ENCODE data around the gene TBXAS1.
A peak's percentile ranks its signal among the peaks of the same experiment; 100 is the strongest.

The TBXAS1 gene

GRCh38 chr7:139829025-139829774 is at the start of gene TBXAS1:
TBXAS1 (plus strand) TSS chr7:139829264; CDS start chr7:139829391, 127 bp downstream.
- ATAC-seq (ENCODE audit: low read depth): no peak
- no peak within 1 kb of the TSS for H3K4me3 ChIP-seq (ENCODE audit: severe bottlenecking)
- H3K27me3 ChIP-seq (ENCODE audit: insufficient read depth, poor library complexity, severe bottlenecking): no peaks in the 10 kb centered on the region
- no peaks in the 10 kb centered on the region for H3K9me3 ChIP-seq (ENCODE audit: severe bottlenecking)
- no peak within 1 kb of the TSS for H3K27ac ChIP-seq (ENCODE audit: poor library complexity, severe bottlenecking)
- DNase-seq (ENCODE audit: low spot score): no peak
- TF ChIP-seq, protein P1, sequence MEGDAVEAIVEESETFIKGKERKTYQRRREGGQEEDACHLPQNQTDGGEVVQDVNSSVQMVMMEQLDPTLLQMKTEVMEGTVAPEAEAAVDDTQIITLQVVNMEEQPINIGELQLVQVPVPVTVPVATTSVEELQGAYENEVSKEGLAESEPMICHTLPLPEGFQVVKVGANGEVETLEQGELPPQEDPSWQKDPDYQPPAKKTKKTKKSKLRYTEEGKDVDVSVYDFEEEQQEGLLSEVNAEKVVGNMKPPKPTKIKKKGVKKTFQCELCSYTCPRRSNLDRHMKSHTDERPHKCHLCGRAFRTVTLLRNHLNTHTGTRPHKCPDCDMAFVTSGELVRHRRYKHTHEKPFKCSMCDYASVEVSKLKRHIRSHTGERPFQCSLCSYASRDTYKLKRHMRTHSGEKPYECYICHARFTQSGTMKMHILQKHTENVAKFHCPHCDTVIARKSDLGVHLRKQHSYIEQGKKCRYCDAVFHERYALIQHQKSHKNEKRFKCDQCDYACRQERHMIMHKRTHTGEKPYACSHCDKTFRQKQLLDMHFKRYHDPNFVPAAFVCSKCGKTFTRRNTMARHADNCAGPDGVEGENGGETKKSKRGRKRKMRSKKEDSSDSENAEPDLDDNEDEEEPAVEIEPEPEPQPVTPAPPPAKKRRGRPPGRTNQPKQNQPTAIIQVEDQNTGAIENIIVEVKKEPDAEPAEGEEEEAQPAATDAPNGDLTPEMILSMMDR (IDR thresholded peaks at IDR 0.05; ENCODE audit: poor library complexity, severe bottlenecking): no peak
- no peaks in the 10 kb centered on the region for H3K4me1 ChIP-seq (ENCODE audit: insufficient read depth, poor library complexity, severe bottlenecking)
- no peaks in the 10 kb centered on the region for H3K36me3 ChIP-seq (ENCODE audit: low read depth)

GRCh38 chr7:139782932-139783331 is 46.1 kb upstream of the TBXAS1 start:
- TF ChIP-seq, protein P1 (IDR thresholded peaks at IDR 0.05; ENCODE audit: poor library complexity, severe bottlenecking): no peak
- Histone ChIP-seq H3K9me3 (ENCODE audit: severe bottlenecking) (no peaks in the 10 kb centered on the region), H3K27ac (ENCODE audit: poor library complexity, severe bottlenecking) (peak overlapping the region; percentile 20), H3K36me3 (ENCODE audit: low read depth) (no peaks in the 10 kb centered on the region), H3K4me3 (ENCODE audit: severe bottlenecking) (no peak overlapping the region), H3K27me3 (ENCODE audit: insufficient read depth, poor library complexity, severe bottlenecking) (no peaks in the 10 kb centered on the region), H3K4me1 (ENCODE audit: insufficient read depth, poor library complexity, severe bottlenecking) (peaks cover 13% of the 10 kb centered on the region)
- DNase-seq (ENCODE audit: low spot score) (no peak), ATAC-seq (ENCODE audit: low read depth) (no peak)

- DNase-seq (ENCODE audit: low spot score) (no peak), ATAC-seq (ENCODE audit: low read depth) (peak; percentile 89)
- H3K4me3 ChIP-seq (ENCODE audit: severe bottlenecking): no peak overlapping the region
- H3K27me3 ChIP-seq (ENCODE audit: insufficient read depth, poor library complexity, severe bottlenecking): no peaks in the 10 kb centered on the region
- no peaks in the 10 kb centered on the region for H3K9me3 ChIP-seq (ENCODE audit: severe bottlenecking)
- peak overlapping the region; percentile 20 for H3K27ac ChIP-seq (ENCODE audit: poor library complexity, severe bottlenecking)
- H3K4me1 ChIP-seq (ENCODE audit: insufficient read depth, poor library complexity, severe bottlenecking): peaks cover 13% of the 10 kb centered on the region
- TF ChIP-seq, protein P1 (IDR thresholded peaks at IDR 0.05; ENCODE audit: poor library complexity, severe bottlenecking): no peak
- H3K36me3 ChIP-seq (ENCODE audit: low read depth): no peaks in the 10 kb centered on the region
Measured at GRCh38 chr7:139783647-139784385, 45.2 kb upstream of the TBXAS1 start.

GRCh38 chr7:139784648-139785047 is 44.4 kb upstream of the TBXAS1 start:
- Histone ChIP-seq H3K27me3 (ENCODE audit: insufficient read depth, poor library complexity, severe bottlenecking) (no peaks in the 10 kb centered on the region), H3K4me3 (ENCODE audit: severe bottlenecking) (no peak overlapping the region), H3K36me3 (ENCODE audit: low read depth) (no peaks in the 10 kb centered on the region), H3K9me3 (ENCODE audit: severe bottlenecking) (no peaks in the 10 kb centered on the region), H3K4me1 (ENCODE audit: insufficient read depth, poor library complexity, severe bottlenecking) (peaks cover 13% of the 10 kb centered on the region), H3K27ac (ENCODE audit: poor library complexity, severe bottlenecking) (peak overlapping the region; percentile 20)
- DNase-seq (ENCODE audit: low spot score): no peak
- peak; percentile 79 for ATAC-seq (ENCODE audit: low read depth)
- TF ChIP-seq, protein P1 (IDR thresholded peaks at IDR 0.05; ENCODE audit: poor library complexity, severe bottlenecking): no peak

Measured in RWPE2 (cell line).